Stimulated activated CD8-positive, alpha-beta memory T cell treated with anti-CD3 and anti-CD28 coated beads, Interleukin-12 subunit alpha, Interleukin-12 subunit beta, amount 100 ng/mL, for 24 hours (primary cell): ENCODE measurements around the gene WASHC2C.
"Not testable (repeated sequence)": the region's sequence is repeated elsewhere in the genome, so short reads cannot be mapped to it uniquely, and the experiment has no call there.

ENCODE experiments used
- DNase-seq: peaks from one replicate; pipeline ENCODE4 v3.0.0-alpha.2; 2020; ENCODE audit errors: extremely low read depth

The WASHC2C gene, protein sequence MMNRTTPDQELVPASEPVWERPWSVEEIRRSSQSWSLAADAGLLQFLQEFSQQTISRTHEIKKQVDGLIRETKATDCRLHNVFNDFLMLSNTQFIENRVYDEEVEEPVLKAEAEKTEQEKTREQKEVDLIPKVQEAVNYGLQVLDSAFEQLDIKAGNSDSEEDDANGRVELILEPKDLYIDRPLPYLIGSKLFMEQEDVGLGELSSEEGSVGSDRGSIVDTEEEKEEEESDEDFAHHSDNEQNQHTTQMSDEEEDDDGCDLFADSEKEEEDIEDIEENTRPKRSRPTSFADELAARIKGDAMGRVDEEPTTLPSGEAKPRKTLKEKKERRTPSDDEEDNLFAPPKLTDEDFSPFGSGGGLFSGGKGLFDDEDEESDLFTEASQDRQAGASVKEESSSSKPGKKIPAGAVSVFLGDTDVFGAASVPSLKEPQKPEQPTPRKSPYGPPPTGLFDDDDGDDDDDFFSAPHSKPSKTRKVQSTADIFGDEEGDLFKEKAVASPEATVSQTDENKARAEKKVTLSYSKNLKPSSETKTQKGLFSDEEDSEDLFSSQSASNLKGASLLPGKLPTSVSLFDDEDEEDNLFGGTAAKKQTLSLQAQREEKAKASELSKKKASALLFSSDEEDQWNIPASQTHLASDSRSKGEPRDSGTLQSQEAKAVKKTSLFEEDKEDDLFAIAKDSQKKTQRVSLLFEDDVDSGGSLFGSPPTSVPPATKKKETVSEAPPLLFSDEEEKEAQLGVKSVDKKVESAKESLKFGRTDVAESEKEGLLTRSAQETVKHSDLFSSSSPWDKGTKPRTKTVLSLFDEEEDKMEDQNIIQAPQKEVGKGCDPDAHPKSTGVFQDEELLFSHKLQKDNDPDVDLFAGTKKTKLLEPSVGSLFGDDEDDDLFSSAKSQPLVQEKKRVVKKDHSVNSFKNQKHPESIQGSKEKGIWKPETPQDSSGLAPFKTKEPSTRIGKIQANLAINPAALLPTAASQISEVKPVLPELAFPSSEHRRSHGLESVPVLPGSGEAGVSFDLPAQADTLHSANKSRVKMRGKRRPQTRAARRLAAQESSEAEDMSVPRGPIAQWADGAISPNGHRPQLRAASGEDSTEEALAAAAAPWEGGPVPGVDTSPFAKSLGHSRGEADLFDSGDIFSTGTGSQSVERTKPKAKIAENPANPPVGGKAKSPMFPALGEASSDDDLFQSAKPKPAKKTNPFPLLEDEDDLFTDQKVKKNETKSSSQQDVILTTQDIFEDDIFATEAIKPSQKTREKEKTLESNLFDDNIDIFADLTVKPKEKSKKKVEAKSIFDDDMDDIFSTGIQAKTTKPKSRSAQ (N-terminal part only)

DNA sequence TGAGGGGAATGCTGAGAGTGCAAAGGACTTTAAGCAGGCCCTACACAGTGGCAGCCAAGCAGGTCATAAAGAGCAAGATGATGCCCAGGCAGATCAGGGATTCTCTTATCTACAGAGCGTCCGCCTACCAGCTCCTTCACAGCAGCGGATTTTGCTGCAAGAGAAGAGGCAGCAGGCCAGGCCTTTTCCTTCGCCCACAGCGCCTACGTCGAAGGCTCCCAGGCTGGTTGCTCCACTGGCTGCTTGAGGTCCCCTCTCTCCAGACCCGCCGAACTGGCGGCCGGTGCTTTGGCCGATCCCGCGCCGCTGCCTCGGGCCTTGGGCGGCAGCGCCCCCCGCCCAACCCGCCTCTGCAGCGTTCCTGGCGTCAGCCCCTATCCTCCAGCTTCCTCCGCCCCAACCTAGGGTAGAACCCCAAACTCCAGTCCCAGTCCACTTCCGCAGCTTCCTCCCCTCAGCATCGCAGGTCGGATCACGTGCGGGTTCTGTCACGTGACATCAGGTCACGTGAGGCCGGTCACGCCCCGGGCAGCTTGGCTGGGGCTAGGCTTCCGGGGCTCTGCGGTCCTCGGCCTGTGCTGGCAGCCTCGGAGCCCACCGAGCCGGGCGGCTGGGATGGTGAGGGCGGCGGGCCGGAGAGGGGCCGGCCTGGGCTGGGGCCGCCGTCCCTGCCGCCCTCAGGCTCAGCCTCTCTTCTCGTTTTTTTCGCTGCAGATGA, at the start of gene WASHC2C:
Gene WASHC2C, plus strand, starts transcription at position 564 of the 718 bp plus-strand sequence. Its CDS starts 52 bp downstream, at position 616.
- peak; percentile 69 for DNase-seq

DNA sequence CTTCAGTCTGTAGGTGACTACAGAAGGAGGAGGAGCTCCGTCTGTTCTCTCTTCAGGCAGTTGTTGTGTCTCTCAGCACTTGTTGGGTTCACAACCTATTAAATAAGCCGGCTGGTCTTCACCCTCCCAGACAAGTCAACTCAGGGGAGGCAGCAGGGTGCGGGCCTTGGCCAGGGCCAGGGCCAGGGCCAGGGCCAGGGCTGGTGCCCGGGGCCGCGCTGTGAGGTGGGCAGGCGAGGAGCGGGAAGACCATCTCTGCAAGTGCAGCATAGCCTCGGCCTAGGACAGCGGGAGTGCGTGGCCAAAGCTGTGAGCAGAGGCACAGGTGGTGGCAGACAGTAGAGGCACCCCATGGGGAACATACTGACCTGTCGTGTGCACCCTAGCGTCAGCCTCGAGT, 48.6 kb upstream of the WASHC2C start:
- DNase-seq = not testable (repeated sequence)

DNA sequence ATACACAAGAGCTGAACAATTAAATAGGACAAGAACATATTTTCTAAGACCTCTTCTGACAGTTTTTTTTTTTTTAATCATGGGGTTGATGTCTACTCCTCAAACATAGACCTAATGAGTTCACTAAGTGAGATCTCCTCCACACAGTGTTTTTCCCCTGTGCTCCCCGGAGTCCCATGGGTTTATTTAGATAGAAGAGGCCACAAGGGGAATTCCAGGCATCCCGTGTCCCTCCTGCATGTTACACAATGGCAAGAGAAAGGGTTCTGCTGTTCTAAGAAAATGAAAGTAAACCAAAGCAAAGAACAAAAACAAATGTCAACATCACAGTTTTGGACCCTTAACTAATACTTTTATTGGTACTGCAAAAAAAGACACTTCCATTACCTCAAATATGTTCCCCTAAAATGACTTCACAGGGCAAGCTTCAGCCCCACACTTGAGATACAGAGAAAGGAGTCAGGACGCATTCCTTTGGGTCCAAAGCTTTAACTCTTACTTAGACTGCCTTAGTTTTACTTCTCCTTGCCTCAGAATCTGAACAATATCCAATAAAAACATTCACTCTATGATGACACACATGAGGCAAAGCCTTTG, 16.8 kb upstream of the WASHC2C start:
- DNase-seq = not testable (repeated sequence)

DNA sequence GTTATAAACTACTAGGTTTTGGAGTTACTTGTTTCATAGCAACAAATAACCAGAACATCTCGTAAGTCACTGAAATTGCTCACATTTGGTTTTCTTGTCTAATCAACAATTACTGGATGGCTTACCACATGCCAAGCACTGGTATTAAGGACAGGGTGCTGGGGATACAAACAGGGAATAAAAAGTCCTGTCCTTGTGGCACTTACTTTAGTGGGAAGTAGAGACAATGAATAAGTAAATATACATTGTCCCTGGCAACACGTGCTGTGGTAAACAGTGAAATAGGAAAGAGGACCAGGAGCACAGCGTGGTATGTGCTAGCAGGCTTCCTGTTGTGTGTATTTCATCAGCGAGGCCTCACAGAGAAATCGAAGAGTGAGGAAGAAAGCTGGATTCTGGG, 15.8 kb upstream of the WASHC2C start:
- DNase-seq = not testable (repeated sequence)

DNA sequence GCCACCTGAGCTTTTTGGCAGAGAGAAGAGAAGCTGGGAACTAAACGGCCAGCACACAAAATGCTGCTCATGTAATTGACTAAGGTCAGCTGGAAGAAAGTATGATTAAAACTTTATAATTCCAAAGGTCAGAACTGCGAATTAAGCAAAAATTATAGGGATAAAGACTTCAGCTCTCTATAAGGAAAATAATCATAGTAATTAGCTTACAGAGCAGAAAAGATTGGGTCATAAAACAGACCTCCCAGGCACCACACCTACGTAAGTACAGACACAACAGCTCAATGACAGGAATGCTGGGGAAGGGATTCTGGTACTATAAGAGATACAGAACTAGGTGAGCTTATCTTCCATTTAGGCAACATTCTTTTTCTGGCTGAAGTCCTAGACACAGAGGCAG, 10.0 kb upstream of the WASHC2C start:
- DNase-seq = not testable (repeated sequence)

DNA sequence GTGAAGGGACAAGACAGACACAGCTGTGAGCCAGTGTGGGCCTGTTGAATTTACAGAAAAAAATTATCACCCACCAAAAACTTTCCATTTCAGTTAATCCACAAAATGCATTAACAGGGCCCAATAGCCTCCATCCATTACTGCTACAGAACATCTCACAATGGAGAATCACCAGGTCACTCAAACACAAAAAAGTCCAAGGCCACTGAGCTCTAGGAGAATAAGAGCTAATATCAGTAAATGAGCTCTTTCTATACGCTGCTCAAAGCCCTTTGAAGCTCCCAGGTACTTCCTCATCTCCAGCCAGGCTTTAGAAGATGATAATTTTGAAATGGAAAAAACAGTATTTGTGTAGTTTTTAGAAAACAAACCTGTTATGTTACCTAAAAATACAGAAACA, 9.4 kb upstream of the WASHC2C start:
- not testable (repeated sequence) for DNase-seq

DNA sequence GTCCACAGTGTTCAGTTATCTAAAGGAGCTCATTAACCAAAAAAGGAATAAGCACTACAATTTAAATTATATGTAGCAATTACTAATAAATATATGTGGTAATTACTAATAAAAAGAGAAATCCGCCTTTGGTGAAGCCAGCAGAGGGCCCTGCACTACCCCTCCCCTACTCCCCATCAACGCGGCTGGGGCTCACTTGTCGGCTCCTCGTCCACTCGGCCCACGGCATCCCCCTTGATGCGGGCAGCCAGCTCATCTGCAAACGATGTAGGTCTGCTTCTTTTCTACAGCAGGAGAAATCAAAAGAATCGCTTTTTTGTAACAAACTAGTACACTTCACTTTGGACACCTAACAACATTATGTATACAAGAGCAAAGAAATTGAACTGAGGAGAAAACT, 5.6 kb upstream of the WASHC2C start:
- not testable (repeated sequence) for DNase-seq

DNA sequence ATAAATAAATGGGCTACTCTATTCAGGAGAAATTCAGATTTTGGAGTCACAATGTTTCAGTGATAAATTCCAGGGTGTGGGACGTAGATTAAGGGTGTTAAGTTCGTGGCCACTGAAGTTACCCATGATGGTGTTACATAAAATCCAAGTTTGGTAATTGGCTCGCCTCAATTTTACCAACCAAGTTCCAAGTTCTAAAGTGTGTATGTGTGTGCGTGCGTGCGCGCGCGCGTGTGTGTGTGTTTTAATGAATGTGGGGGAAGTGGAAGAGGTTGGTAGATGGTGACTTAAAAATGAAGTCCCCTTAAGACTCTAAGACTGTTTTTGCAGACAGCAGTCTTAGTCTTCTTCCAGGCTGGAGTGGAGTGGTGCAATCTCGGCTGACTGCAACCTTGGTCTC, 3.2 kb upstream of the WASHC2C start:
- DNase-seq = not testable (repeated sequence)

DNA sequence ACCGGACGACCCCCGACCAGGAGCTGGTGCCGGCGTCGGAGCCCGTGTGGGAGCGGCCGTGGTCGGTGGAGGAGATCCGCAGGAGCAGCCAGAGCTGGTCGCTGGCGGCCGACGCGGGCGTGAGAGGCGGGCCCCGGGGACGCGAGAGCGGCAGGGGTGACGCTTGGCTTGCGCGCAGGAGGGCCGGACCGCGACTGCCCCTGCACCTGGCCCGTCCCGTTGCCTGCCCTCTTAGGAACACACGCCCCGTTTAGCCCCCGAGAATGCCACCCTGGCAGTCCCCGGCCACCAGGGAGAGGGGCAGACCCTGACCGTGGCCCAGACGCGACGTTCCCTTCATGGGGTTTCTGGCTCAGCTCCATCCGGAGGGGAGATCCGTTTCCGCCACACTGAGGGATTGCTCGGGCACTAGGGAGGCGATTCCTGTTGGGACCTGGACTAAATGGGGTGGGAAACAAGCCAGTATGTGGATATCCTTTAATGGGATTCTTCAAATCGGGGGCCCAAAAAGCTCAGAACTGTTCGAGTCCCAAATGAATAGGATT, 427 bp downstream of the WASHC2C start:
- not testable (repeated sequence) for DNase-seq

DNA sequence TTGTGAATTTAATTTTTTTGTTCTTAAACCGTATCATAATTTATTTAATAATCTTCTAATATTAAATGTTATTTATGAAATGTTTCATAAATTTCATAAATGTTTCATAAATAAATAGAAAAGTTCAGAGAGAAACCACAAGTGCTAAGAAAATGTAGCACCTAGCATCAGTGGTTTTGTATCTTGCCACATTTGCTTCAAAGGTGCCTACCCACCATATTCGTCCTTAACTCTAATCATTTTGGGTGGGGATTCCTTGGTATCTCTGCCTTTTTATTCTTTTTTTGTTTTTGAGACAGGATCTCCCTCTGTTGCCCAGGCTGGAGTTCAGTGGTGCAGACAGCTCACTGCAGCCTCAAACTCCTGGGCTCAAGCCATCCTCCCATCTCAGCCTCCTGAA, 7.4 kb downstream of the WASHC2C start:
- DNase-seq = not testable (repeated sequence)

DNA sequence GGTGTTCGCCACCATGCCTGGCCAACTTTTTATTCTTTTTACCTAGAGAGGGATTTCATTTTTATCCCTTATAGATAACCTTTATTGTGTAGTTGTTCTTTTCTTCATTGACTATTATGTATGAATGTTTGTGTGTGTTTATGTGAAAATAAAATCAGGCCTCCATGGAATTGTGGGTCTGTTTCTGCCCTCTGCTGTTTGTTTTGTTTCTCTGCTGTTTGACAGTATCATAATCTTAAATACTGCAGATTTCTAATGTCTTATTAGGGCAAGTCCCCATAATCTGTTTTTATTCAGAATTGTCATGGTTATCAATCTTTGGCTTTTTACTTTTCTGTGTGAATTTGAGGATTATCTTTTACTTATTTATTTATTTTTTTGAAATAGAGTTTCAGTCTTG, 7.8 kb downstream of the WASHC2C start:
- DNase-seq = not testable (repeated sequence)

DNA sequence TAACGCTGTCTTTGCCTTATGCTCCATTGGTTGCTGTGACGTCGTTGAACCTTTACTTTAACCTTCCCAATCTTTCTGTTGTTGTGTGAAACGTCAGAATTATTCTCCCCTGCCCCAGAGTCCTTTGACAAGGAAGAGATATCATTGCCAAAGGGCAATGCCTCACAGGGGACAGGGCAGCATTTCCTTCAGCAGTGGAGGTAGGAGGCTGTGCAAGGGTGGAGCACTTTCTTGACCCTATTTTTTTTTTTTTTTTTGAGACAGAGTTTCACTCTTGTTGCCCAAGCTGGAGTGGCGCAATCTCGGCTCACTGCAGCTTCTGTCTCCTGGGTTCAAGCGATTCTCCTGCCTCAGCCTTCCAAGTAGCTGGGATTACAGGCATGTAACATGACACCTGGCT, 14.5 kb downstream of the WASHC2C start:
- DNase-seq = not testable (repeated sequence)

DNA sequence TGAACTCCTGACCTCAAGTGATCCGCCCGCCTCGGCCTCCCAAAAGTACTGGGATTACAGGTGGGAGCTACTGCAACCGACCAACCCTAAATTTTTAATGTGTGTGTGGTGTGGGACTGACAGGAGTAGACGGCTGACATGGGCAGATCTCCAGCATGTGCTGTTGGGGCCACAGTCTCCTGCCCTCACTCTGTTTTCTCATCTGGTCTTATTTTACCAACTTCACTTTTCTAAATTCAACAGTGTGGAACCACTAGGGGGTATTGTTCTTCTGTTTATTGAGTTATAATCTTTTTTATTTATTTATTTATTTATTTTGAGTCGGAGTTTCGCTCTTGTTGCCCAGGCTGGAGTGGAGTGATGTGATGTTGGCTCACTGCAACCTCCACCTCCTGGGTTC, 14.9 kb downstream of the WASHC2C start:
- not testable (repeated sequence) for DNase-seq

DNA sequence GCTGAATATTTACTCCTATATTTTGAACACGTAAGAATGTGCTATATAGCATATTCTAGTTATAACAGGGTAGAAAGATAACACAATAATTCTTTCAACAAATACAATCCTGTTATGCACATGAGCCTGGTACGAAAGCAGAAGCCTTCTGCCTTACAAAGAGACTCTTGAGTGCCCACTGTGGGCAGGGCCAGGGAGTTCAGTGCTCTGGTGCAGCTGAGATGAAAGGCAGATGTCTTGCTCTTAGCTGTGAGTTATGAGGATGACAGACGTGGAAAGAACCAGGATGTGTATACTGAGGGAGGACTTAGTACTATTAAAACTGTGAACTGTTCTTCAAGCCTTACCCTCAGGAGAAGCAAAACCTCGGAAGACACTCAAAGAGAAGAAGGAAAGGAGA, 24.1 kb downstream of the WASHC2C start:
- DNase-seq = not testable (repeated sequence)

DNA sequence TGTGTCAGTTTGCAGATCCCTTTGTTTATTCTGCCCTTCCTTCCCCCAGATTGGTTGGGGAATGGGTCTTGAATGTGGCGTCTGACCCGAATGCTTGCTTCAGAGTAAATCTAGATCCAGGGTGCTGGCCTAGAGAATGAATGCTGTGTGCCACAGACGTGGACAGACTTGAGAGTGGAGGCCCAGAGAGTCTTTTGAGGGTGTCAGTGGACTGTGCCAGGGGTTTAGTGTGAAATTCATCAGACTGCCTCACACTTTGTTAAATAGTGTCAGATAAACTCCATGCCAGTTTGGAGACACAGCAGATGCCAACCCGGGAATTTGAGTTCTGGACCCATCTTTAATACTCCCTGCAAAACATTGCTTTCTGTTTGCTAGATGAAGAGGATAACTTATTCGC, 25.1 kb downstream of the WASHC2C start:
- not testable (repeated sequence) for DNase-seq

DNA sequence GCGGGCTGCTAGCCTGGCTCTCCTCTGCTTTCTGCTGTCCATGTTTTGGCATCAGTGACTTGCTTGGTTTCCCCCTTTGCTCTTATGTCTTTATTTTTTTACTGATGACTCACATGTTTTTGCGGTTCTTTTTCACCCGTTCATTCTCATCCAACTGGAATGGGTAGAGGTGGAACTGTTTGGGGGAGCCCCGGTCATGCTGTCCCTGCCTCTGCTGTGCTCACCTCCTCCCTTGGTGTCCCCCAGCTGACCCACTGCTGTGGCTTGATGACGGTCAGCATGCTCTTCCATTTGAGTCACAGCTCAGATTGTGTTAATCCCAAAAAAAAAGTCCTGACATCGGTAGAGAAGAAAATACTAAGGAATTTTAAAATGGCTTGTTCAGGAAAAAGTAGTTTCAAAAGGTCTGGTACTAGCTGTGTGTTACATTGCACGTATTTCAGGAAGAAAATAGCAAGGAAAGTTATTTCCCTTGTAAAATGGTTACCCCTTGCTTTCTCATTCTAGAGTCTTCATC, 27.0 kb downstream of the WASHC2C start:
- DNase-seq = not testable (repeated sequence)

DNA sequence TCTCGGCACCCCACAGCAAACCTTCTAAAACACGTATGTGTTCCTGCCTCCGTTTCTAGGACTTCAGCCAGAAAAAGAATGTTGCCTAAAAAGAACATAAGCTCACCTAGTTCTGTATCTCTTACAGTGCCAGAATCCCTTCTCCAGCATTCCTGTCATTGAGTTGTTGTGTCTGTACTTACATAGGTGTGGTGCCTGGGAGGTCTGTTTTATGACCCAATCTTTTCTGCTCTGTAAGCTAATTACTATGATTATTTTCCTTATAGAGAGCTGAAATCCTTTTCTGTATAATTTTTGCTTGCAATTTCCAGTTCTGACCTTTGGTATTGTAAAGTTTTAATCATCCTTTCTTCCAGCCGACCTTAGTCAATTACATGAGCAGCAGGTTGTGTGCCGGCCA, 28.0 kb downstream of the WASHC2C start:
- DNase-seq = not testable (repeated sequence)

DNA sequence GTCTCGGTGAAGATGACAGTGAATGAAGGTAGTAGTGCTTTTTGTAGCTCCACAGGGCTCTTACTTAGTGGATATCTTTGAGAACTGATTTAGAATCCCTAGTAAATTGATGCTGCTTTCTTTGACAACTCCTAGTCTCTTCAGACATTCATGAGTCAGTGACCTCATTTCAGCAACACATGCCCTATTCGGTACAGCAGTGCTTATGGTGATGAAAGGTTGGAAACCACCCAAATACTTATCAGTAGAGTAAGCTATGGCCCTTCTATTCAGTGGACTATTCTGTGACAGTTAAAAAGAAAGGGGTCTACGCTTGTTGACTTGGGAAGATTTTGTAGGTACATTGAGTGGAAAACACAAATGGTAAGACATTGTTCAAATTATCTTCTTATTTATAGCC, 29.0 kb downstream of the WASHC2C start:
- DNase-seq = not testable (repeated sequence)

DNA sequence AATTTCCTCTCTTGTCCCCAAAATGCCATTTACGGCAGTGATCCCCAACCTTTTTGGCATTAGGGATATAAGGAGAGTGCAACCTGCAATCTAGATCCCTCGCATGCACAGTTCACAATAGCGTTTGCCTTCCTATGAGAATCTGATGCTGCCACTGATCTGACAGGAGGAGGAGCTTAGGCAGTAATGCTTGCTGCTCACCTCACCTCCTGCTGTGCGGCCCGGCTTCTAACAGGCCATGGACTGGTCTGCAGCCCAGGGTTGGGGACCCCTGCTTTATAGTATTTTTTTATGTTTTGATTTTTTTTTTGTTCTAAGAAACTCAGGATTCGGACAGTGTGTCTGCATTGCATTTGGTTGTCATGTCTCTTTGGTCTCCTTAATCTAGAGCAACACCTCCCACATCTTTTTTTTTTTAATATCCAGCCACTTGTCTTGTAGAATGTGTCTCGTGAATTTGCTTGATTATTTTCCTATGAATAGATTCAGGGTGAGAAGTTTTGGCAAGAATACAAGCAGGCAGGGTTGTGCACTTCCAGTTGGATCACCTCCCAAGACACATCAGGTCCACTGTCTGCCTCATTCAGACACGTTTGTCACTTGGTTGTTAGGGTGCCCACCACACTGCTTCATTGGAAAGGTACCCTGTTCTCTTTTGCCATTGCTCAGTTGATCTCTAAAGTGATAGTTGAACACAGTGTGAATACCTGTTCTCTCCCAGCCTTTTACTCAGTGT, 30.8 kb downstream of the WASHC2C start:
- not testable (repeated sequence) for DNase-seq
